GM21360 (cell line): Measurements from ENCODE around the gene NPAP1.
"Not testable (repeated sequence)": the region's sequence is repeated elsewhere in the genome, so short reads cannot be mapped to it uniquely, and the experiment has no call there.

Experiments
- ATAC-seq: cut with Tn5 transposase; IDR thresholded peaks from one replicate; pipeline ENCODE4 v1.9.1; 2021; ENCODE audit warnings: mild to moderate bottlenecking, moderate library complexity; ENCODE audit not compliant: unreplicated experiment

The NPAP1 gene, protein sequence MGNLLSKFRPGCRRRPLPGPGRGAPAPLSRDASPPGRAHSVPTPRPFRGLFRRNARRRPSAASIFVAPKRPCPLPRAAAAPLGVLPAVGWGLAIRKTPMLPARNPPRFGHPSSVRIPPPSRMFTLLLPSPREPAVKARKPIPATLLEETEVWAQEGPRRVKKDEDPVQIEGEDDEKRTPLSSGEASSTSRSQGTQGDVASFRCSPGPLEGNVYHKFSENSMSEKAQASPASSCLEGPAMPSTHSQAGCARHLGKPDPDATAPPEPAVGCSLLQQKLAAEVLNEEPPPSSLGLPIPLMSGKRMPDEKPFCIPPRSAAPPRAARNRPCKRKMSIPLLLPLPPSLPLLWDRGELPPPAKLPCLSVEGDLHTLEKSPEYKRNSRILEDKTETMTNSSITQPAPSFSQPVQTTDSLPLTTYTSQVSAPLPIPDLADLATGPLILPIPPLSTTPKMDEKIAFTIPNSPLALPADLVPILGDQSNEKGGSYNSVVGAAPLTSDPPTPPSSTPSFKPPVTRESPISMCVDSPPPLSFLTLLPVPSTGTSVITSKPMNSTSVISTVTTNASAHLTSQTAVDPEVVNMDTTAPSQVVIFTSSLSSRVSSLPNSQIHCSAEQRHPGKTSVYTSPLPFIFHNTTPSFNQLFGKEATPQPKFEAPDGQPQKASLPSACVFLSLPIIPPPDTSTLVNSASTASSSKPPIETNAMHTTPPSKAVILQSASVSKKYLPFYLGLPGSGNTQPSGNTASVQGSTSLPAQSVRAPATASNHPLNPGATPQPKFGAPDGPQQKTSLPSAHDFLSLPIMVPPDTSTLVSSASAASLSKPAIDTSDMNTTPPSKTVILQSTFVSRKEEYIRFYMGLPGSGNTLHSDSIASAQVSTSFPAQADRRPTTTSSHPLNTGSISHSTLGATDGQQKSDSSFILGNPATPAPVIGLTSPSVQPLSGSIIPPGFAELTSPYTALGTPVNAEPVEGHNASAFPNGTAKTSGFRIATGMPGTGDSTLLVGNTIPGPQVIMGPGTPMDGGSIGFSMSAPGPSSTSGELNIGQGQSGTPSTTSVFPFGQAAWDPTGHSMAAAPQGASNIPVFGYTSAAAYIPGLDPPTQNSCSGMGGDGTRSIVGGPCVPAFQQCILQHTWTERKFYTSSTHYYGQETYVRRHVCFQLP

DNA sequence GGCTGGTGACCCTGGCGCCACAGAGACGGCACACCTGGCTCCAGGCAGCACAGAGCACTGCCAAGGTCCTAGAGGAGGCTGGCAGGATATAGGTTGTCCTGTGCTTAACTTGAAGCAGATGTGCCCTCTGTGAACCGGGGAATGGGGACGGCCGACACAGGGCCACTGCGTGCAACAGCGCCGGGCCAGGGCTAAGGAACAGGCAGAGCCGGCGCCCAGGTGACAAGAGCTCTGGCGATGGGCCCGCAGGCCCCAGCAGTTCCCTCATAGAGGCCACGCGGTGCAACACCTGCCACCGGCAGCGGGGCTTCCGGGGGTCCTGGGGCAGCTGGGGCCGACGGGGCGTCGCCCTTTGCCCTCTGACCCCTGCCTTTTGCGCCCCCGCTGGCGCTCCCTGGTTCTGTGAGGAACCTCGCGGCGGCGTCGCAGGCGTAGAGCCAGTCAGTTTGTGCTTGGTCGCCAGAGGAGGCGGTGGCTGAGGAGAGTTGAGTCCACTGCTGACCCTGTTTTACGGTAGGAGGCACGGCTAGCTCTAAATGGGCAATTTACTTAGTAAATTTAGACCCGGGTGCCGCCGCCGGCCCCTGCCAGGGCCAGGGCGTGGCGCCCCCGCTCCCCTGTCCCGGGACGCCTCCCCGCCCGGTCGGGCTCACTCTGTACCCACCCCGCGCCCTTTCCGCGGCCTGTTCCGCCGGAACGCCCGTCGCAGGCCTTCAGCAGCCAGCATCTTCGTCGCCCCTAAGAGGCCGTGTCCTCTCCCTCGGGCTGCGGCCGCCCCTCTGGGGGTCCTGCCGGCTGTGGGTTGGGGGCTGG is at the start of gene NPAP1:
Gene NPAP1 (plus strand): TSS at position 444 of the 813 bp plus-strand sequence. CDS start 93 bp downstream, at position 537.
- no peak for ATAC-seq

DNA sequence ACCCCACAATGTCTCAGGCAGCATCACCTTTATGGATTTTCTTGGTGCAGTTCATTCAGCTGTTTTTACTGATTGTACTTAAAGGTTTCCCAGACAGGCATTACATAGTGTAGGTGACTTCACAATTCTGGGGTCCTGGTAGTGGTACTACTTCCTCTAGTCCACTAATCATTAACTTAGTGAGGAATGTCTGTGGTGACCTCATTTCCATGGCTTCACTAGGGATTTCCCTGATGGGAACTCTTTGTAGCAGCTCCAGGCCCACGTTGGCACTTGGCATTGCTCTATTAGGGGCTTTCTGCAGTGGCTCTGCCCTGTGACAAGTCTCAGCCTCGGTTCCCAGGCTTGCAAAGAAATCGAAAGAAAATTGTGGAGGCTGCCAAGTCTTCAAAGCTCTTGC is 48.1 kb upstream of the NPAP1 start:
- no peak for ATAC-seq

DNA sequence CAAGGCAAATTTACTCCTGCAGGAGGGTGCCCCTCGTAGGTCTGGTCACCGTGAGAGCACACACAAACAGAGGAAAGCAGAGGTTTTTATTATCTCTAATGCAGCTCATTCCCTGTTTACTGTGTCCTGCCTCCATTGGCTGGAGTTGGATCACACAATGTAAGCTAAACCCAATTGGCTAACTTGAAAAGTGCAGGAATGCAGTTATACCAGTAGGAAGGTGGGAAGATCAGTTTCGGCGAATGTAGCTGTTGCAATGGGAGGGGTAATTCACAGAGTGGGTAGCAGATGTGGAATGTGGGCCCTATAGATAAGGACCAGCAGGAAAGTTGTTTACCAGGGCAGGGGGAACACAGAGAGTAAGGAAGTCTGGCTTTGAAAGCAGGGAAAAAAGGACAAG is 42.5 kb upstream of the NPAP1 start:
- no peak for ATAC-seq

DNA sequence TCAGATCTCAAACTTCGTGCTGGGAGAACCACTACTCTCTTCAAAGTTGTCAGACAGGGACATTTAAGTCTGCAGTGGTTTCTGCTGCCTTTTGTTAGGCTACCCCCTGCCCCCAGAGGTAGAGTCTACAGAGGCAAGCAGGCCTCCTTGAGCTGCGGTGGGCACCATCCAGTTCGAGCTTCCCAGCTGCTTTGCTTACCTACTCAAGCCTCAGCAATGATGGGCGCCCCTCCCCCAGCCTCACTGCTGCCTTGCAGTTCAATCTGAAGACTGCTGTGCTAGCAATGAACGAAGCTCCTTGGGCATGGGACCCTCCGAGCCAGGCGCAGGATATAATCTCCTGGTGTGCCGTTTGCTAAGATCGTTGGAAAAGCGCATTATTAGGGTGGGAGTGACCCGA is 36.2 kb upstream of the NPAP1 start:
- ATAC-seq, result not testable (repeated sequence)

DNA sequence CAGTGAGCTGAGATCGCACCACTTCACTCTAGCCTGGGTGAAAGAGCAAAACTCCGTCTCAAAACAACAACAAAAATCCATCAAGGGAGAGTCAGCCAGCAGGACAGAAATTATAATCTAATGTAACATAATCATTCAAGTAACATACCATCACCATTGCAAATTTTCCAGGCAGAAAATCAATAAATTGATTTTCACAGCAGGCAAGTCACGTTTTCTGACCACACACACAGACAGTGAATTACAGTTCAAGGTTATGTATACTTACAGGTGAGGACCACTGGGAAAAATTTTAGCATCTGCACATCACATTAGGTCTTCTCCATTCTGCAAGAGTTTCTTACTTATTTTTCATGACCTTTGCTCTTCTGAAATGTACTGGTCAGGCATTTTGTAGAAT is 29.9 kb upstream of the NPAP1 start:
- ATAC-seq, result no peak

DNA sequence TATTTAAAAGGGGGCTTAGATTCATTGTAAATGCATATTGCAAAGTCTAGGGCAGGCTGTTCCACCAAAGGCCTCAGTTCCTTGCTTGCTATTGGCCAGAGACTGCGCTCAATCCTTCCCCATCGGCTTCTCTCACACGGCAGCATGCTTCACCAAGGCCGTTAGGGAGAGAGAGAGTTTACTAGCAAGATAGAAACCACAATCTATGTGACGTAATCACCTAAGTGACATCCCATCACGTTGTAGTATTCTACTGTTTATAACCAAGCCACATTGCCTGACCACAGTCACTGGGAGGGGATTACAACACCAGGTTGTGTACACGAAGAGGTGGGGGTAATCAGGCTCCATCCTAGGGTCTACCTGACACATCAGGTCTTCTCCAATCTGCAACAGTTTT is 16.0 kb upstream of the NPAP1 start:
- ATAC-seq, result no peak

DNA sequence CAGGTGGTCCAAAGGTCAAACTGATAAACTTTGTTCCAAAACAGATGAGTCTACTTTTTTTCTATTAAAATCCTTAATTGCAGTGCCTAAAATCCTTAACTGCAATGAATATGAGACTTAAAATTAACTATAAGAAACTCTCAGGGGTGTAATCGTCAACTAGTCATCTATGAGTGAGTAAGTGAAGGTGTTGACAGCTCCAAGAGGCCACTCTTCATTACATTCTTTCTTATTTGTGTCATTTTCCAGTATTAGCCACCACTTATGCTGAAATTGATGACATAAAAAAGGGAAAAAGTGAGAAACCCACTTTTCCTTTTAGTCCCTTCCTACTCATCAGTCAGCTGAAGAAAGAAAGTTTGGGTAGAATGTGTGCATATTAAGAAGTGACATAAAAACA is 12.6 kb upstream of the NPAP1 start:
- ATAC-seq, result no peak

DNA sequence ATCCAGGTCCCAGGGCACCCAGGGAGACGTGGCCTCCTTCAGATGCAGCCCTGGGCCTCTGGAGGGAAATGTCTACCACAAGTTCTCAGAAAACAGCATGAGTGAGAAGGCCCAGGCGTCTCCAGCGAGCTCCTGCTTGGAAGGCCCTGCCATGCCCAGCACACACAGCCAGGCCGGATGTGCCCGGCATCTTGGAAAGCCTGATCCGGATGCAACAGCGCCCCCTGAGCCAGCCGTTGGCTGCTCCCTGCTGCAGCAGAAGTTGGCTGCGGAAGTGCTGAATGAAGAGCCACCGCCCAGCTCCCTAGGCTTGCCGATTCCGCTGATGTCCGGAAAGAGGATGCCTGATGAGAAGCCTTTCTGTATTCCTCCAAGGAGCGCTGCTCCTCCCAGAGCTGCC is 856 bp downstream of the NPAP1 start:
- ATAC-seq, result no peak

DNA sequence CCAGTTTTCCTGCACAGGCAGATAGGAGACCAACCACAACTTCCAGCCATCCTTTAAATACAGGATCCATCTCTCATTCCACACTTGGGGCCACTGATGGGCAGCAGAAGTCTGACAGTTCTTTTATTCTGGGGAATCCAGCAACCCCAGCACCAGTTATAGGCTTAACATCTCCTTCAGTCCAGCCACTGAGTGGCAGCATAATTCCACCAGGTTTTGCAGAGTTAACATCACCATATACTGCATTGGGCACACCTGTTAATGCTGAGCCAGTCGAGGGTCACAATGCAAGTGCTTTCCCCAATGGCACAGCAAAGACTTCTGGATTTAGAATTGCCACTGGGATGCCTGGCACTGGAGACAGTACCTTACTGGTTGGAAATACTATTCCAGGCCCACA is 2.9 kb downstream of the NPAP1 start:
- no peak for ATAC-seq

DNA sequence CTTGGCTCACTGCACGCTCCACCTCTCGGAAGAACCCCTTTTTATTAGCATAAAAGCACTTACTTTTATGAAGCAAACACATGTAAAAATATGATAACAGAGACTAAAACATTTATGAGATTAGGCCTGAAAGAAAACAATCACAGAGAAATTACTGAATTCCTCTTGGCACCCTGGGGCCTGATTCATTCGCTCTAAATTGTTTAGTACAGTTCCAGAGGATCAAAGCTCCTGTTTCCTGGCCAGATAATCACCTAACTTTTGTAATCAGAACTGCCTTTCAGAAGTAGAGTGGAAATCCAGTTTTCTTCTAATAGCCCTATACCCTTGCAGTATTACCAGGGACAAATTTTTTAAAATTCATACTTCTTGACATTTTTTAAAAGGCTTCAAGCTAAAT is 6.4 kb downstream of the NPAP1 start:
- ATAC-seq, result no peak

DNA sequence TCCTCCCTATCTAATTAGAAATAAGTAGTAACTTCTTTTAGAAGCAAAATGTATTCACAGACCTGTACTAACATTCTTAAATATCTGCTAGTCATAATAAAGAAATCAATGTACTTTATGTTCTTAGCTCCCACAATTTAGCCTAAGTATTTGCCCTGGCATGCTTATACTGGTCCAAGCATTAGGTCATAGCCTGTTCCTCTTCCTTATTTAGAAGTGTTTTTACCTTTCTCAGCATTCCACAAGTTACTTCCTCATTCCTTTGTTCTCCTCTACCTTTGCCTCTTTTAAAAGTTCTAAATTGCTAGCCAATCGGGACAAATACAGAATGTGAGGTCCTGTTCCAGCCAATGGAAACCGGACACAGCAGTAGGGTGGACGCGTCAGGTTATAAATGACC is 7.3 kb downstream of the NPAP1 start:
- ATAC-seq, result not testable (repeated sequence)

DNA sequence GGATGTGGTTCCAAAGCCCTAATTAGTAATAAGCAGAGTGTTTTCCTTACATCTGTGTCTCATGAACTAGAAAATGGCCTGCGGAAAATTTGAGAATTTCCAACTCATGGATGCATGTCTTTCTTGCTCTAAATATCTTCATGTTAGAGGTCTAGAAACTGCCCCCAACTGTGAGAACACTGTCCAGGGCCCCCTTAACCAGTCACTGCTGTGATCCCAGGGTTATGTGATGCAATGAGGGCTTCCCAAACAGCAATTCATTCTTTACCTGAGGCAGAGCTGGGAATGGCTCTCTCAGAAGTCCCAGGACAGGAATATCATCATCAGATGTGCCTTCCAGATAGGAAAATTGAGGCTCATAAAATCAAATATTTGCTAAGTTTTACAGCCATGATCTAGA is 8.2 kb downstream of the NPAP1 start:
- no peak for ATAC-seq

DNA sequence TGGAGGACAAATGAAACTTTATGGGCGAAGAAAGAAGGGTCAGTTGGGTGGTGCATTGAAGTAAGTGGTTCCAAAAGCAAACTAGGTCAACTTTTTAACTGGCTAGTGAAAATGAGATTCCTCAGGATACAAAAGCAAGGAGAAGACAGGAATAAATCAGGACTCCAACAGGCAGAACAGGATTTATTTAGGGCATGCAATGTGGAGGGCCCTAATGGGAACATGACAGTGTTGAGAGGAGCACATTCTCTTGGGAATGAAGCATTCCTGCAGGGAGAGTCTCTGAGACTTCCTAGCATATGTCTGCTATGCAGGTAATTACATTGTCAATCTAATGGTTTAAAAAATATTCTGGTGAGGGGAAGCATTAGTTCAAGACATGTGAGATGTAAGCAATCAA is 8.7 kb downstream of the NPAP1 start:
- ATAC-seq, result no peak

DNA sequence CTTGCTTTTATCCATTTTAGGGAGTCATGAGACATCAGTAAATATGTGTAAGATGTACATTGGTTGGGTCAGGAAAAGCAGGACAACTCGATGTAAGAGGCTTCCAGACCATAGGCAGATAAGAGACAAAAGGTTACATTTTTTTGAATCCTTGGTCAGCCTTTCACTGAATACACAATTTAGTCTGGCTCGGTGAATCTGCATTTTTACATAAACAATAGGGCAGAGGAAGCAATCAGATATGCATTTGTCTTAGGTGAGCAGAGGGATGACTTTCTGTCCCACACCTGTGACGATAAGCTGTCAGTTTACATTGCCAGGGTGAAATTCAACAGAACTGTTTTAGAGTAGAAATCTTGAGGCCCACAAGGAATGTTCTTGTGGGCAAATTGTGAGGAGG is 20.6 kb downstream of the NPAP1 start:
- no peak for ATAC-seq

DNA sequence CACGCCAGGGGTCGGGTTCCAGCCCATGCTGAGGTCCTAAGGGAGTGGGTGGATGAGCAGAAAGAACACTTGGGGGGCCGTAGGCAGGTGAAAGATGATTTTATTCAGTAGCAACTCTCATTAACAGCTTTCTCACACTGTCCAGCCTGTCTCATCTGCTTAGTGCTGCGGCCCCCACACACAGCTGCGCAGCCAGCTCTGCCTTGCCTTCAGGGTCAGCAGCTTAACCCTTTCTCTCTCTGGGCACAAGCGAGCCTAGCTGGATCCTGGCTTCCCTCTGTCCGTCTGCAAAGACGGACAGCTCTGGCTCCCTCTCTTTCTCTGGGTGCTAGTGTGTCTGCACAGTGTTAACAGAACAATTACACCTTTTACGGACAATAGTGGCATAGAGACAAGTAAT is 21.3 kb downstream of the NPAP1 start:
- ATAC-seq, result no peak

DNA sequence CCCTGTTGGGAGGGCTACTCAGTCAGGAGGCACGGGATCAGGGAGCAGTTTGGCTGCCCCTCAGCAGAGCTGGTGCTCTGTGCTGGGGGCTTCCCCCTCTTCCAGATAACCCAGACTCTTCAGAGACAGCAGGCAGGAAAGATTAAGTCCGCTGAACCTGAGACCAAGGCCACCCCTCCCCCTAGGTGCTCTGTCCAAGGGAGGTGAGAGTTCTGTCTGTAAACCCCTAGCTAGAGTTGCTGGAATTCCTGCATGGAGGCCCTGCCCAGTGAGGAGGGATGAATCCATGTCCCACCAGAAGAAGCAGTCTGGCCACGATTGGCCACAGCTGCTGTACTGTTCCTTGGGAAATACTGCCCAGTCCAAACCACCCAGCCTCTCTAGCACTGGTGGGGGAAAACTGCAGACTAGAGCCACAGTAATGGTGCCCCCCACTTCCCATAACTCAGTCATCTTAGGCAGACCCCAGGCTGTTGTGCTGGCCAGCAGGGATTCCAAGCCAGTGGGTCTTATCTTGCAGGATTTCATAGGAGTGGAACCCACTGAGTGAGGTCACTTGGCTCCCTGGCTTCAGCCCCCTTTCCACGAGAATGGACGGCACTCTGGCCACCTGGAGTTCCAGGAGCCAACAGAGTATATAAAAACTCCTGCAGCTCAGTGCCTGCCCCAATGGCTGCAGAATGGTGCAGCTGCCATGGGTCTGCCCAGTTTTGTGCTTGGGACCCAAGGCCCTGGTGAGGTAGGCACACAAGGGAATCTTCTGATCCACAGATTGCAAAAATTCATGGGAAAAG is 42.9 kb downstream of the NPAP1 start:
- no peak for ATAC-seq

DNA sequence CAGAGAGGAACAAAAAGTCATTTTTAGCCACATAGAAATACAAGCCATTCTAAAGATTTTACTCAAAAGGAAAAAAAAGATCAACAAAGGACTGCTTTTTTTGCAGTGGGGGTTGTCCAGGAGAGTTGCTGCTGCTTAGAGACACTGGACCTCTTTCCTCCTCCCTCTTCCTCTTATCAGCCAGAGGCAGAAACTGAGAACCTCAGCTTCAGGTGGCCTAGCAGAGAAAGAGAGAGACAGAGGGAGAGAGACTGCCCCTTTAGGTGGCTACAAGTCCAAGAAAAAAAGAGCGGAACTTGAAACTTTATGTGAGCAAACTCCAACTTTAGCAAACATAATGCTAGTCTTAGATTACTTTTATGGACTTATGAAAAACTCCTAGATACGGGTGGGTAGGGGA is 54.2 kb downstream of the NPAP1 start:
- ATAC-seq, result no peak
